NCI-H2171 (cell line): ENCODE data around the gene HSD17B1.
A peak's percentile ranks its signal among the peaks of the same experiment; 100 is the strongest.
"Not testable (repeated sequence)": the region's sequence is repeated elsewhere in the genome, so short reads cannot be mapped to it uniquely, and the experiment has no call there.

Experiments
- DNase-seq: peaks from one replicate; lab custom pipeline; 2025; lab: John Stamatoyannopoulos, UW

HSD17B1 gene

DNA sequence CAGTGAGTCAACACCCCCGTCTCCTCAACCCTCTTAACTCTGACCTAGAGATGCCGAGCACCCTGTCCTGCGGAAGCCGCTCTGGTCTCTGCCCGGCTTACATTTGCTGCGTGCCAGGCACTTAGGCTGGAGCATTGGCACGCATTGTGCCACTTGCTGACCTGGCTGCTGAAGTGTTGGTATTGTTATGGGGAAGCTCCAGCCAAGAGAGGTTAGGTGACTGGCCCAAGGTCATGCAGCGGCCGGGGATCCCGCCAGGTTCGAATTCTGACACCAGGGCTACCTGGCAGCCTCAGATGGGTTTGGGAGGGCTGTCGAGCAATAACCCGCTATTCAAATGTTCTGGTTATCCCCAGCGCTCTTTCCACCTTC, 5.0 kb upstream of the HSD17B1 start:
- DNase-seq = no peak

DNA sequence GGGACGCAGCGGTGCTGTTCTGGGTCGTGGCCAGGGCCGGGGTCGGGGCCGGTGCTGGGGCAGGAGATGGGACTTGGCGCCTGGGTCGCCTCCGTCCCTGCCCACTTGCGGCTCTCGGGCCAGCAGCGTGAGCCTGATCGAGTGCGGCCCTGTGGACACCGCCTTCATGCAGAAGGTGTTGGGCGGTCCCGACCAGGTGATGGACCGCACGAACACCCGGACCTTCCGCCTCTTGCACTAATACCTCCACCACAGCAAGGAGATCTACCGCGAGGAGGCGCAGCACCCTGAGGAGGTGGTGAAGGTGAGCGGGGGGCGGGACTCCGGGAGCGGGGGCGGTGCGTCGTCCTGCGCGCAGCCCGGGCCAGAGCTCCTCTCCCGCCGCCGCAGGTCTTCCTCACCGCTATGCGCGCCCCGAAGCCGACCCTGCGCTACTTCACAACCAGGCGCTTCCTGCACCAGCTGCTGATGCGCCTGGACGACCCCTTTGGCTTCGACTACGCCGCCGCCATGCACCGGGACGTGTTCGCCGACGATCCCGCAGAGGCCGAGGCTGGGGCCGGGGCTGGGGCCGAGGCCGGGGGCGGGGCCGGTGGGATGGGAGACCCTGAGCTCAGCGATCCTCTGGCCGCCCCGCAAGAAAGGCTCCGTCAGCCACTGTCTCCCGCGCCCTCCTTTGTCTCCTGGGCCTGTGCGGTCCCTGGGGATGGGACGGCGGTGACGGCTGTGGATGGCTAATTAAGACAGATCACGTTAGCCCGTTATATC, 4.5 kb upstream of the HSD17B1 start:
- peak; percentile 56 for DNase-seq

GRCh38 chr17:42548993-42549755, 3.5 kb upstream of the HSD17B1 start:
- no peak for DNase-seq

GRCh38 chr17:42553161-42553818, 567 bp downstream of the HSD17B1 start:
- DNase-seq = no peak

DNA sequence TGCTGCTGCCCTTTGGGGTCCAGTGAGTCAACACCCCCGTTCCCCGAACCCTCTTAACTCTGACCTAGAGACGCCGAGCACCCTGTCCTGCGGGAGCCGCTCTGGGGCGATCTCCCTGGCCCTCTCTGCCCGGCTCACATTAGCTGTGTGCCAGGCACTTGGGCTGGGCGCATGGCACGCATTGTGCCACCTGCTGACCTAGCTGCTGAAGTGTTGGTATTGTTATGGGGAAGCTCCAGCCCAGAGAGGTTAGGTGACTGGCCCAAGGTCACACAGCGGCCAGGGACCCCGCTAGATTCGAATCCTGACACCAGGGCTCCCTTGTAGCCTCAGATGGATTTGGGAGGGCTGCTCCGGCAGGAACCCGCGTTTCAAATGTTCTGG, 1.1 kb downstream of the HSD17B1 start:
- no peak for DNase-seq

DNA sequence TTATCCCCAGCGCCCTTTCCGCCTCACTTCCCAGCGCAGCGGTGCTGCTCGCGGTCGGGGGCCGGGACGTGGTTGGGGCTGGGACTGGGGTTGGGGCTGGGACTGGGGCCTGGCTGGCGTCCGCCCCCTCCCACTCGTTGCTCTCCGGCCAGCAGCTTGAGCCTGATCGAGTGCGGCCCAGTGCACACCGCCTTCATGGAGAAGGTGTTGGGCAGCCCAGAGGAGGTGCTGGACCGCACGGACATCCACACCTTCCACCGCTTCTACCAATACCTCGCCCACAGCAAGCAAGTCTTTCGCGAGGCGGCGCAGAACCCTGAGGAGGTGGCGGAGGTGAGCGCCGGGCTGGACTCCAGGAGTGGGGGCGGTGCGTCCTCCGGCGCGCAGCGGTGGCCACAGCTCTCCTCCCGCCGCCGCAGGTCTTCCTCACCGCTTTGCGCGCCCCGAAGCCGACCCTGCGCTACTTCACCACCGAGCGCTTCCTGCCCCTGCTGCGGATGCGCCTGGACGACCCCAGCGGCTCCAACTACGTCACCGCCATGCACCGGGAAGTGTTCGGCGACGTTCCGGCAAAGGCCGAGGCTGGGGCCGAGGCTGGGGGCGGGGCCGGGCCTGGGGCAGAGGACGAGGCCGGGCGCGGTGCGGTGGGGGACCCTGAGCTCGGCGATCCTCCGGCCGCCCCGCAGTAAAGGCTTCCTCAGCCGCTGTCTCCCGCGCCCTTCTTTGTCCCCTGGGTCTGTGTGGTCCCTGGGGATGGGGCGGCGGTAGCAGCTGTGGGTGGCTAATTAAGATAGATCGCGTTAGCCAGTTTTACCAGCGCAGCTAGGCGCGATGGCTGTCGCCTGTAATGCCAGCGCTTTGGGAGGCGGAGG, 1.8 kb downstream of the HSD17B1 start:
- DNase-seq = peak; percentile 61

- DNase-seq = no peak
Measured at GRCh38 chr17:42555122-42555622, 2.4 kb downstream of the HSD17B1 start.

DNA sequence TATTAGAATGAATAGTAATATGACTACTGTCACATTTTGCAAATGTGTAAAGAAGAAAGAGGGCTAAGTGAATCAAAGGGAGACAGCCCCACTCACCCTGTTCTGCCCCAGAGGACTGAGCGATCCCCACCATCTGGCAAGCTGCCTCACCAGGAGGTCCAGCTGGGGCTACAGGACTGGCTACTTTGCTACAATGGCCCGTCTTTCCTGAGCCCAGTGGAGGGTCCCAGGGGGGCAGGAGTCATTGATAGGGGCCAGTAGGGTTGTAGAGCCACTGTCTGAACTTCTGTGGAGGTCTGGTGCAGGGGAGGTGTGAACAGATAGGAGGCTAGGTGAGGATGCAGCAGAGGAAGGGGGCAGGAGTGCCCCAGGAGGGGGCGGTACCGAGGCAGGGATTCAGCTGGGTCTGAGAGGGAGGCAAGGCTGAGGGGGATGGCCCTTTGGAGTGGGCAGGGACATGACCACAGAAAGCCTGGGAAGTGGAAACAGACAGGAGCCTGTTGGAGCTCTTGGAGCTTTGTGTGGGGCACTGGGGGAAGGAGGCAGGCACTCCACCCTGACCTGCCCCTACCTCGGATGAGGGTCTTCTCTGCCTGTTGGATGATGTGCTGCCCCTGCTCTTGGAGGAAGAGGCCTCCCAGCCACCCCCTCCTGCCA, 3.4 kb downstream of the HSD17B1 start:
- not testable (repeated sequence) for DNase-seq

- DNase-seq = no peak
Measured at GRCh38 chr17:42559075-42559474, 6.4 kb downstream of the HSD17B1 start.

DNA sequence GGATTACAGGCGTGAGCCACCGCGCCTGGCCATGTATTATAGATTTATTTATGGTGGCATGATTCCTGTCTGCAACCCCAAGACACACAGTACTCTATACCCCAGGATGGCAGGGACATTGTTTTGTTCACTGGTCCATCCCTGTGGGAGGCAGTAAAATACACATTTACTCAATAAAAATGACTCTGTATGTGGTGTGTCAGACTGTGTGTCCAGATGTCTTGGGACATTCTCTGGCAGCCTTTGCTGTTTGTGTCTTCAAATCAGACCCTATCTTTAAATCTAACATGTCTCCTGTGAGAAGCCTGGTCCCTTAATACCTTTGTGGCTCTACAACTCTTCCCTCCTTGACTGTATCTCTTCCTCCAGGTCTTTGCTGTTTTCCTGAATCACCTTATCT, 7.5 kb downstream of the HSD17B1 start:
- DNase-seq = no peak

GRCh38 chr17:42561897-42562387, 9.2 kb downstream of the HSD17B1 start, which contains the start of gene COASY:
COASY (plus strand) TSS chr17:42562148; CDS start chr17:42562623, 475 bp downstream.
- DNase-seq = peak; percentile 97

DNA sequence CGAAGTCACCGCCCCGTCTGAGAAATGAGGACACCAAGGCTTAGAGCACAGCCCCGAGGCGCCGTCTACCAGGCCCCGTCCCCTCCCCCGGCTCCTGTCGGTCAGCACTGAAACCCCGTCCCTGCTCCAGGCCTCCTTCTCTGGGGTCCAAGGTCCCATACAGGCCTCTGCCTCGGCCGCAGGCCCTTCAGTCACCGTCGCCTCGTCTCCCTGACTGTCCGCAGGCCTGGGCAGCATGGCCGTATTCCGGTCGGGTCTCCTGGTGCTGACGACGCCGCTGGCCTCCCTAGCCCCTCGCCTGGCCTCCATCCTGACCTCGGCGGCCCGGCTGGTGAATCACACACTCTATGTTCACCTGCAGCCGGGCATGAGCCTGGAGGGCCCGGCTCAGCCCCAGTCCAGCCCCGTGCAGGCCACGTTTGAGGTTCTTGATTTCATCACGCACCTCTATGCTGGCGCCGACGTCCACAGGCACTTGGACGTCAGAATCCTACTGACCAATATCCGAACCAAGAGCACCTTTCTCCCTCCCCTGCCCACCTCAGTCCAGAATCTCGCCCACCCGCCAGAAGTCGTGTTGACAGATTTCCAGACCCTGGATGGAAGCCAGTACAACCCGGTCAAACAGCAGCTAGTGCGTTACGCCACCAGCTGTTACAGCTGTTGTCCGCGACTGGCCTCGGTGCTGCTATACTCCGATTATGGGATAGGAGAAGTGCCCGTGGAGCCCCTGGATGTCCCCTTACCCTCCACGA, 9.8 kb downstream of the HSD17B1 start:
- DNase-seq = no peak

- DNase-seq = no peak
Measured at GRCh38 chr17:42563143-42563509, 10.4 kb downstream of the HSD17B1 start.

- DNase-seq = no peak
Measured at GRCh38 chr17:42563543-42563942, 10.8 kb downstream of the HSD17B1 start.

DNA sequence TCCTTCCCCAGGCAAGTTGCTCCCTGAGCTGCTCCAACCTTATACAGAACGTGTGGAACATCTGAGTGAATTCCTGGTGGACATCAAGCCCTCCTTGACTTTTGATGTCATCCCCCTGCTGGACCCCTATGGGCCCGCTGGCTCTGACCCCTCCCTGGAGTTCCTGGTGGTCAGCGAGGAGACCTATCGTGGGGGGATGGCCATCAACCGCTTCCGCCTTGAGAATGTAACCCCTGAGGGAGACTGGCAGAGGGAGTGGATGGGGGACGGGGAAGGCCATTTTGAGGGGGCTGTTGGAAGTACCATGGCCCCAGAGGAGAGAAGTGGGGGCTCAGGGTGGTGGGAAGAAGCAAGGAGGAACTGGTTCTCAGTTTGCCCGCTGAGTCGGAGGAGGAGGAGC, 11.2 kb downstream of the HSD17B1 start:
- DNase-seq = no peak

- DNase-seq = no peak
Measured at GRCh38 chr17:42564815-42565522, 12.2 kb downstream of the HSD17B1 start.

- no peak for DNase-seq
Measured at GRCh38 chr17:42565523-42566214, 12.9 kb downstream of the HSD17B1 start.

GRCh38 chr17:42566215-42566882, 13.6 kb downstream of the HSD17B1 start:
- no peak for DNase-seq
